ENCODE results near the gene ALDH1A3.
"Not testable (repeated sequence)": the region's sequence is repeated elsewhere in the genome, so short reads cannot be mapped to it uniquely, and the experiment has no call there.

ALDH1A3 gene

DNA sequence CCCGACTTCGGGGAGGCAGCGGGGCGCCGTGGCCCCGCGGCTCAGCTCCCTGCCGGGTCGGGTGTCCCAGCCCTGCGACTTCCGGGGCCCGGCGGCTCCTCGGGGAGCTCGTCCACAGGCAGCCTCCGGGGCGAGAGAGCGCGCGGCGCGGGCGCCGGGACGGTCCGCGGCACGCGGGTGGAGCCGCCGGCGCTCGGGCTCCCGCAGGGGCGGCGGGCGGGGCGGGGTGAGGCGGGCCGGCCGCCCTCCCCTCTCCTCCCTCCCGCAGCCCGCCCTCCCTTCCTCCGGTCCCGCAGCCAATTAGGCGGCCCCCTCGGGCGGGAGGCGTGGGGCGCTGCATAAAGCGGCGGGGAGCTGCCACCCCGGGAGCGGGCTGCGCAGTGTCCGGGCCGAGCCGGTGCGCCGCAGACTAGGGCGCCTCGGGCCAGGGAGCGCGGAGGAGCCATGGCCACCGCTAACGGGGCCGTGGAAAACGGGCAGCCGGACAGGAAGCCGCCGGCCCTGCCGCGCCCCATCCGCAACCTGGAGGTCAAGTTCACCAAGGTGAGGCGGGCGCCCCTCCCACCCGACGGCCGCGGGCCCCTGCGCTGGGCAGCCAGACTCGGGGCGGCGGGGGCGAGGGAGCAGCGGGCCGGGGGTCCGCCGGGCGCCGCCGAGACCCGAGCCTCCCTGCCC lies at the start of gene ALDH1A3:
Gene ALDH1A3, plus strand, starts transcription at position 368 of the 675 bp plus-strand sequence. Its CDS starts 77 bp downstream, at position 445.
- peak in 2 of 3 donors; percentile 23 to 62 for DNase-seq

- no peak for DNase-seq
These were observed 48.2 kb upstream of the ALDH1A3 start for GRCh38 chr15:100831467-100831866.

DNA sequence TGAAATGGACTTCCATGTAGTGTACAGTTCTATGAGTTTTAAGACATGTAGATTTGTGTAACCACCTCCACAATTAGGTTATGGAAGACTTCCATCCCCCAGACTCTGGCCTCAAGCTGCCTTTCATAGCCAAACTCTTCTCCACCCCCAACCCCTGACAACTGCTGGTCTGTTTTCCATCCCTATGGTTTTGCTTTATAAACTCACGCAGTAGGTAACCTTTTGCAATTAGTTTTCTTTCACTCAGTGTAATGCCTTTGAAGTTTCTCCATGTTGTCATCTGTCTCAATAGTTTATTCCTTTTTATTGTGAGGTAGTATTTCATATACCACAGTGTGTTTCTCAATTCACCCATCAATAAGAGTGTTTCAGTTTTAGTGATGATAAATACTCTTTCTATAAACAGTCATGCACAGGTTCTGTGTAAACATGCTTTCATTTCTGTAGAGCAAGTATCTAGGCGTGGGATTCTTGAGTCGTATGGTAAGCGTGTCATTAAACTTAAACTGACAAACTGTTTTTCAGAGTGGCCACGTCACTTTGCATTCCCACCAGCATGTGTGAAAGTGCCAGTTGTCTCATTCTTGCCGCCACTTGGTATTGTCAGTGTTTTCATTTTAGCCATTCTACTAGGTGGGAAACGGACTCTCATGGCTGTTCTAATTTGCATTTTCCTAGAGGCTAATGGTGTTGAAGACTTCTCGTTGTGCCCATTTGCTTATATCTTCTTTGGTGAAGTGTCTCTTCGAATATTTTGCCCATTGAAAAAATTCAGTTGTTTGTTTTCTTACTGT lies 47.3 kb upstream of the ALDH1A3 start:
- DNase-seq: no peak

- DNase-seq: peak; percentile 44 to 57 (median 56)
These were observed 45.9 kb upstream of the ALDH1A3 start for GRCh38 chr15:100833417-100834389.

DNA sequence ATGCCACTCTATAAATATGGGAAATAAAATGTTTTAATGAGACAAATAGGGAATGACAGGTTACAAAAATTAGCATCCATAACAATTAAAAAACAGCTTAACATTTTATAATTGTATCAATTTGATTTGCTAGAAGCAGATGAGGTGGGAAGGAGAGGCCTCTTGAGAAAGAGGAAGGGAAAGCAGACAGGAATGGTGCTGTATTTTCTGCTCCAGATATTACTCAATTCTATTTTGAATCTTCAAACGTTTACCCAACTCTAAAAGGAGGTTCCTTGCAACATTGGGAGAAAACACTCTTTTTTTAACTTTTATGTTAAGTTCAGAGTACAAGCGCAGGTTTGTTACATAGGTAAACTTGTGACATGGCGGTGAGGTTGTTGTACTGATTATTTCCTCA lies 44.9 kb upstream of the ALDH1A3 start:
- DNase-seq: peak; percentile 32 to 53 (median 39)

DNA sequence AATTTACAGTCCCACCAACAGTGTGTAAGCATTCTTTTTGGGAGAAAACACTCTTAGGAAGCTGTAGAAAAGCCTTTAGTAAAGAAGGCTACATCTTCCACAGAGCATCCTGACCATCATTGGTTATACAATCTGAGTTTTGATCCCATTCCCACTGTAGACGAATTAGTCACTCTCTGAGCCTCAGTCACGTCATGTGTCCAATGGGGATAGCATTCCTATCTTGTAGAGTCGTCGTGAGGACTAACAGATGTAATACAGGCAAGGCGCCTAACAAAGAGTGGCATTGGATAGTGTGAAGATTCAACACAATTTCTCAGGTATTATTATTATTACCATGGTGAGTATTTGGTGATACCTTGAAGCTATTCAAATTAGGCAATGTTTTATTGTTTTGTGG lies 44.0 kb upstream of the ALDH1A3 start:
- no peak for DNase-seq

GRCh38 chr15:100836501-100836900 lies 43.1 kb upstream of the ALDH1A3 start:
- no peak for DNase-seq

DNA sequence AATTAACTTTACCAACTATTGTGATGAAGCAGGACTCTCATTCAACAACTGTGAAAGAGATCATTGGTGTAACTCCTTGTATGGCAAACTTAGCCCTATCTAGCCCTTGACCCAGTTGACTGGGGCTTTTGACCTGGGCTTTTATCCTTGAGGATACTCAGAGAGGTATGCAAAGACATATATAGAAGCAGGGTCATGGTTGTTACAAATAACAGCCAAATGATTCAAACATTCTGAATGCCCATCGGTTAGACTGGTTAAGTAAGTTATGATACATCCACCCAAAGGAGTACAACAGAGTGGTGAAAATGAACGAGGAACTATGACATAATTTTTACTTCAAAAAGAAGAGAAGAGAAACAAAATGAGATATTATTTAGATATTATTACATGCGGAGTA lies 38.2 kb upstream of the ALDH1A3 start:
- DNase-seq: no peak

- DNase-seq: no peak
These were observed 36.6 kb upstream of the ALDH1A3 start for GRCh38 chr15:100842756-100843730.

GRCh38 chr15:100844167-100844566 lies 35.5 kb upstream of the ALDH1A3 start:
- DNase-seq: no peak

DNA sequence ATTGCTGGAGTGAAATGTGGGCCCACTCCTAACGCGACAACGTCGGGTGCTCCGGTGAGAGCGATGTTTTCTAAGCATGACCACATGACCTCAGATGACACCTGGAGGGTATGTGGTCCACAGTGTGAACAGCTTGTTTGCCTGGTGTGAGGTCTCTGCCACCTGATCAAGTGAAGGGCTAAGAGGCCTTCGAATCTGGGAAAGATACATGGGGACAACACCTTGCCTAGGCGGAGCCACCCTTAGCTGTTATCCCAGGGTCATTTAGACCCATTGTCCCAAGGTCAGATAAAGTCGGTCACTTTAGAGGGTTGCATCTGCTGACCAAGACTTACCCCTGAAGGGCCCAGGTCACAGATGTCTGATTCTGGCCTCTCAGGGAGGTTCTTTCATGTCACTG lies 34.9 kb upstream of the ALDH1A3 start:
- DNase-seq: no peak

- no peak for DNase-seq
These were observed 32.4 kb upstream of the ALDH1A3 start for GRCh38 chr15:100847194-100847593.

- peak; percentile 50 to 64 (median 51) for DNase-seq
These were observed 30.4 kb upstream of the ALDH1A3 start for GRCh38 chr15:100849021-100849854.

DNA sequence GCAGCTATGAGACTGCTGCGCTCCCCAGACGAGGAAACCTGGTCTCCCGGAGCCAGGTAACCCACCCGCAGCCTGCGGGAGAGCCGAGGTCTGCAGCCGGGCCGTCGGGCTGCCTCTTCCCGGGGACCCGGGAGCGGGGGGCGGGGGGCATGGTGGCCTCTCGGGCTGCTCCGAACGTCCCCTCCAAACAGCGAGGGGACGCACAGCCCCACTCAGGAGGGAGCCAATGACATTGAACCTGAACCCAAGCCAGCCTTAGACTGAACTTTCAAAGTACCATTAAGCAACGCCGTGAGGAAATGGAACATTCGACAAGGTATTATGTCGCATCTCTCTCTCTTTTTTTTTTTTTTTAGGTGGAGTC lies 29.8 kb upstream of the ALDH1A3 start:
- no peak for DNase-seq

DNA sequence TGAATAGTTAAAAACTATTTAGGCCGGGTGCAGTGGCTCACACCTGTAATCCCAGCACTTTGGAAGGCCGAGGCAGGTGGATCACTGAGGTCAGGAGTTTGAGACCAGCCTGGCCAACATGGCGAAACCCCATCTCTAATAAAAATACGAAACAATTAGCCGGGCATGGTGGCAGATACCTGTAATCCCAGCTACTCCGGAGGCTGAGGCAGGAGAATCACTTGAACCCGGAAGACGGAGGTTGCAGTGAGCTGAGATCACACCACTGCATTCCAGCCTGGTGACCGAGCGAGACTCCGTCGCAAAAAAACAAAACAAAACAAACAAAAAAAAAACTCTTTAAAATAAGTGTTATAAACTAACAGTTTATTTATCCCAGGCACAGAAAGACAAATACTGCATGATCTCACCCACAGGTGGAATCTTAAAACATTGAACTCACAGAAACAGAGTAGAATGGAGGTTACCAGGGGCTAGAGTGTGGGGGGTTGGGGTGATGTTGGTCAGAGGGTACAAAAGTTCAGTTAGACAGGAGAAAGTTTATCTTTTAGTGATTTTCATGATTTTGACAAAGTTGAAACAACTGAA lies 28.1 kb upstream of the ALDH1A3 start:
- DNase-seq: not testable (repeated sequence)

GRCh38 chr15:100852630-100853029 lies 27.0 kb upstream of the ALDH1A3 start:
- DNase-seq: no peak

DNA sequence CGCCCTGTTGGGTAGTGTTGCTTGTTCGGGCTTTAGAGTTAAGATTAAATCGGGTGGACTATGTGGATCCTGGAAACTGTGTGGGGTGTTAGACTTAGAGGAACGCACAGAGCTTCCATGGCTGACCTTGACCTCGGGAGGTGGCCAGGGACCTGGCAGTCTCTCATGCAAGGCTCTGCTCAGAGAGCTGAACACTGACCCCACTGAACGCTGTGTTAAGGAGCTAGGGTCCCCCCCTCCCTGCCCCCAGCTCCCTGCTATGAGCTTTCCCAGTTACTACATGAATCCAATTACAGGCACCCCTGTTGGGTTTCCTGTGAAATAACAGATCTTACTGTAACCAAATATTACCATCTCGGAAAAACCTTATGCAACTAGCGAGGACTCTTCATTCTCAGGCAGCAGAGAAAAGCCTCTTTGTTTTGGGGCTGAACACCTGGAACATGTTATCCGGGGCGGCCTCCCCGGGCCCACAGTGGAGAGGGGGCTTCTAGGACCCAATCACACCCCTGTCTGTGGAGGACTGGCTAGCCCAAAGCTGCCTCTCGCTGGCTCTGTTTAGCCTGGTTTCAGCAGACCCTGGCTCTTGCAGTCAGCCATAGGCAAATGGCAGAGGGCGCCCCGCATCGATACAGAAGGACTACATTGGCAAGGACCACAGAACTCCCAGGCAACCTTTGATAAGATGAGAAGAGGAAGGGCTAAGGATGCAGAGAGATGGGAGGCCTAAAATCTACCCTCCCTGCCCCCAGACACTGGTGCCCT lies 25.8 kb upstream of the ALDH1A3 start:
- DNase-seq: no peak

GRCh38 chr15:100856867-100857266 lies 22.8 kb upstream of the ALDH1A3 start:
- DNase-seq: no peak

GRCh38 chr15:100858294-100858693 lies 21.3 kb upstream of the ALDH1A3 start:
- DNase-seq: no peak
